Activated naive CD8-positive, alpha-beta T cell treated with anti-CD3 and anti-CD28 coated beads, Interleukin-2, amount 50 U/mL, for 16 hours (primary cell): ENCODE results near the gene NT5C2.
"Not testable (repeated sequence)": the region's sequence is repeated elsewhere in the genome, so short reads cannot be mapped to it uniquely, and the experiment has no call there.

Experiments
- DNase-seq: peaks from one replicate; pipeline ENCODE4 v3.0.0-alpha.2; 2020; ENCODE audit warnings: low read depth, low spot score

NT5C2 gene

DNA sequence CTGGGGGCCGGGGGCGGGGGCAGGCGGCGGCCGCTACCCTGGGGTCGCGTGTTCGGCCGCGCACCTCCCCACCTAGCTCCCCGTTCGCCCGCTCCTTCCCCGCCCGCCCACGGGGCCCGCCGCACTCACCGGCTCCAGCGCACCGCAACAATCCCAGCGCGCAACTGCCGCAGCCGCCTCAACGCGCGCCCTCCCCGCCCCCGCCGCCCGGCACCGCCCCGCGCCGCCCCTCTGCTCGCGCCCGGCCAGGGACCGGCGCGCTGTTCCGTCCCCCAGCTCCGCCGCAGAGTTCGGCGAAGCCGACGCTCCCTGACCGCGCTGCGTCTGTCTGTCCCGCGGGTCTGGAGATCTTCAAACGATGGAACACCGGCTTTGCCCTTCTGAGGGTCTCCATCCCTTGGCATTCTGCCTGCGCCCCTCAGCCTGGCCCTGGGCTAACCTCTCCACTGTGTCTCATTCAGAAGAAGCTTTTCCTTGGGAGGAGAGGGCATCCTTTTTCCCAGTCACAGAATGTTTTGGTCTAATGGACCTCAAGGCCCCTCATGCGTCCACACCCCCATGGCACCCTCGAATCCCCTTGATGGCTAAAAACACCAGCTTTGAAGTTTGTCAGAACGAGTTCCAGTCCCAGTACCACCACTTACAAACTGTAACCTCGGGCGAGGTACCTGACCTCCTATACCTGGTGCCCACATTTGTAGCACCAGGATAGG, at the start of gene NT5C2:
Gene NT5C2 (minus strand): TSS at position 166 of the 713 bp plus-strand sequence. CDS start 18,314 bp downstream, outside the sequence.
- DNase-seq = peak; percentile 60

DNA sequence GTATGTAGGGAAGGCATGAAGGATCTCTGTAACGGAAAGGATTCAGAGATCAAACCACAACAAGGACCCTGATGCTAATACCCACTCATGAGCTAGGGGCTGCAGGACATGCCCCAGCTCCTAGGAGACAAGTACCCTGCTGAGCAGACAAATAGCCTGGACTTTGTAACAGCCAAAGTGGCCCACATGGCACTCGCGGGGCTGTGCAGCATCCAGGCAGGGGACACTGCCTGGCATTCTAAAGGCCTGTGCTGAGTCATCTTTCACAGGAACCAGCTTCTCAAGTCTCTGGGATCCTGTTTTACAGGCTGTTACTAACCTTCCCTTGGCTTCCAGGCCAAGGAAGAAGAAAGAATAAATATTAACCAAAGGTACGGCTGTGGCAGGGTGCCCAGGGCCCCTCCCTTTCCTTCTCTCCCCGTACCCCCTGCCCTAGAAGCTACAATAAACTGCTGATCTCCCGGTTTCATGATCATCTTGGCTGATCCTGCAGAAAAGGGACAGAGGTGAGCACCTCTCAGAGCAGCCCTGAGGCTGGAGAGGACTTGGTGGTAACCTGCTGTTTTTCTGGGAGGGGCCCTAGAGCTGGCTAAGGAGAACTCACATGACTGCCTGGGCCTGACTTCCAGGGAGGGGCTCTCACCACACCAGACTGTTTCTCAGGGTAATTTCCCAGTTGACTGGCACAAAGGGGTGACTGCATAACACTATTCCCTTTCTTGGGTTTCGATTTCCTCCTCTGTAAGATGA, 48.4 kb upstream of the NT5C2 start:
- no peak for DNase-seq

DNA sequence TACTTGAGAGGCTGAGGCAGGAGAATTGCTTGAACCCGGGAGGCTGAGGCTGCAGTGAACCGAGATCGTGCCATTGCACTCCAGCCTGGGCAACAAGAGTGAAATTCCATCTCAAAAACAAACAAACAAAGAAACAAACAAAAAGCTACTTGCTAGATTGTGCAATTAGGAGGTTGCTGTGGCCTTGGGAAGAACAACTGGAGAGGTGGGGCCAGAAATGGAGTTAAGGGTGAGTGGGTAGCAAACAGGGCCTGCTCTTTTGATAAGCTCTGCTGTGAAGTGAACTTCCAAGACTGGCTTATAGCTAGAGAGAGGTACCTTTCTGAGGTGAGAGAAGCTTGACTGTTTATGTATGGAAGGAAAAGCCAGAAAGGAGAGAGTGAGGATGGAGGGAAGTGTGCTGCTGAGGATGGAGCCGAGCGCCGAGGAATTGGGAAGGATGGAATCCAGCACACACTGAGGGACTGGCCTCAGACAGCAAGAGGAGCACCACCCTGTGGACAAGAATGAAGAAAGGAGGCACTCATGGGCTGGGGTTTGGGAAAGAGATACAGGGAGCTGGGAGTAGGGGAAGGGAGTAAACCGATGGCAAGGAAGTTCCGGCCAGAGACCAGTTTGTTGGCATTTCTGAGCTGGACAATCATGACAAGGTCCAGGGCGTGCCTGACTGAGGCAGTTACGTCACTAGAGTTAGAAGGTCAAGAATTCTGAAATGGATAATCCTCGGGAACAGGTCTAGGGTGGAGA, 45.6 kb upstream of the NT5C2 start:
- DNase-seq = no peak

GRCh38 chr10:103235775-103236174, 42.7 kb upstream of the NT5C2 start:
- no peak for DNase-seq

GRCh38 chr10:103232772-103233488, 39.9 kb upstream of the NT5C2 start:
- no peak for DNase-seq

DNA sequence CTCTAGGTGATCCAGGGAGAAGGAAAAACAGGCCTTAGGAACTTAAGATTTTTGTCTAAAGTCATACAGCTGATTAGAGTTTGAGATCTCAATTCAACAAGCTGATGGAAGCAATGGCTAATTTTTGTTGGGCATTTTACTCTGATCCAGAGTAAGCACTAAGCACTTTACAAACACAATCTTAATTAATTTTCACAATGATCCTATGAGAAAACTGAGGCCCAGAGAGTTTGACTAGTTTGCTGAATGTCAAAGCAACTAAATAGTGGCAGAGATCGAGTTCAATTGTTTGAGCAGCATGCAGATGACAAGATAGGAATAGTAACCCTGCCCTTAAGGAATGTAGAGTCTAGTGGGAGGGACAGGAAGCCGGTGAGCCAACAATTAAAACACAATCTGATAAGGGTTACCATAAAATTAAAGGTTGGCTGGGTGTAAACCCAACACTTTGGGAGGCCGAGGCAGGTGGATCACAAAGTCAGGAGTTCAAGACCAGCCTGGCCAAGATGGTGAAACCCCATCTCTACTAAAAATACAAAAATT, 39.1 kb upstream of the NT5C2 start:
- DNase-seq = no peak

DNA sequence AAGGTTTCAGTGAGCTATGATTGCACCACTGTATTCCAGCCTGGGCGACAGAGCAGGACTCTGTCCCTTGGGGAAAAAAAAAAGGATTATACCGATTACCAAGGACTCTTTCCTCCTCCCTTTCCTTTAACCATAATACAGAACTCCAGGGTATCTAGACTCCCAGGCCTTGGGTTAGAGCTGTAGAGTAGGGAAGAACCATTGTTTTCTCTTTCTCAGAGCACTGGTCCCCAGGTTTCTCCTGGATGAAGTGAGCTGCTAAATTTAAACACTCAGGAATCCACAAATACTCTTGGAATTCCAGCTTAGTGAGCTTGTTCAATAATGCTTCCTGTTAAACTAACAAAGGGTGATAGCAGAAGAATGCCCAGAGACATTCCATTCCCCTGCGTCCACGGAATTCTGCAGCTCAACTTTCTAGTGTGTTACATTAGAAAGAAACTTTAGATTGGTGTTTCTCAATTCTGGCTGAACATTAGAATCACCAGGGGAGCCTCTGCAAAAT, 38.0 kb upstream of the NT5C2 start:
- DNase-seq = no peak

DNA sequence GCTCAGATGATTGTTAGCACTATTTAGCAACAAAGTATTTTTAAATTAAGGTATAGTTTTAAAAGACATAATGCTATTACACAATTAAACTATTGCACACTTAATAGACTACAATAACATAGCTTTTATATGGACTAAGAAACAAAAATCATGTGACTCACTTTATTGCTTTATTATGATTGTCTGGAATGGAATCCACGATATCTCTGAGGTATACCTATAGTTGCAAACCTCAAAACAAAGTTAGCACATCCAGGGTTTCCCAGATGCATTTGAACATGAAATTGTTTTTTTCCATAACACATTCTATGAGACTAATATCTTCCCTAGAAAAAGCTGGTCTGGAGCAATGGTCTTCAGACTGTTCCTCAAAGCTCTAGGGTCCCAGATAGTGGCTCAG, 34.3 kb upstream of the NT5C2 start:
- no peak for DNase-seq

- DNase-seq = no peak
Observed at GRCh38 chr10:103225939-103226338, 32.9 kb upstream of the NT5C2 start.

DNA sequence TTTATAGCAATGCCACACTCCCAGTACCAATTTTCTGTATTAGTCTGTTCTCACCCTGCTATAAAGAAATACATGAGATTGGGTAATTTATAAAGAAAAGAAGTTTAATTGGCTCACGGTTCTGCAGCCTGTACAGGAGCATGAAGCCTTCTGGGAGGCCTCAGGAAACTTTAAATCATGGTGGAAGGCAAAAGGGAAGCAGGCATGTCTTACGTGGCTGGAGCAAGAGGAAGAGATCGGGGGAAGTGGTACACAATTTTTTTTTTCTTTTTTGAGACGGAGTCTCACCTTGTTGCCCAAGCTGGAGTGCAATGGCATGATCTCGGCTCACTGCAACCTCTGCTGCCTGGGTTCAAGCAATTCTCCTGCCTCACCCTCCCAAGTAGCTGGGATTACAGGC, 31.6 kb upstream of the NT5C2 start:
- not testable (repeated sequence) for DNase-seq

DNA sequence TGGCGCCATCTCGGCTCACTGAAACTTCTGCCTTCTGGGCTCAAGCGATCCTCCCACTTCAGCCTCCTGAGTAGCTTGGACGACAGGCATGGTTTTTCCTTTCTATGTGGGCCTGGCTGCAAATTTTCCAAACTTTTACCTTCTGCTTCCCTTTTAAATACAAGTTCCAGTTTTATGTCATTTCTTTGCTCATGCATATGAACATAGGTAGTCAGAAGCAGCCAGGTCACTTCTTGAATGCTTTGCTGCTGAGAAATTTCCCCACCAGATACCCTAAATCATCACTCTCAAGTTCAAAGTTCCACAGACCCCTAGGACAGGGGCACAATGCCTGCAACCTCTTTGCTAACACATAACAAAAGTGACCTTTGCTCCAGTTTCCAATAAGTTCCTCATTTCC, 31.1 kb upstream of the NT5C2 start:
- no peak for DNase-seq

DNA sequence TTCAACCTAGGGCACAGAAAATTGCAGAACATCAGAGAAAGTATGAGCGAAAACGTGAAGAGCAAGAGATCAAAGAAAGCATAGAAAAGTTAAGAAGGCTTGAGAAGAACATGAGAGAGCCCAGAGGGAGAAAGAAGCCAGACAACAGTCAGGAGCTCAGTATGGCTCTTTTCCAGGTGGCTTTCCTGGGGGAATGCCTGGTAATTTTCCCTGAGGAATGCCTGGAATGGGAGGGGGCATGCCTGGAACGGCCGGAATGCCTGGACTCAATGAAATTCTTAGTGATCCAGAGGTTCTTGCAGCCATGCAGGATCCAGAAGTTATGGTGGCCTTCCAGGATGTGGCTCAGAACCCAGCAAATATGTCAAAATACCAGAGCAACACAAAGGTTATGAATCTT, 23.3 kb upstream of the NT5C2 start:
- DNase-seq = not testable (repeated sequence)

DNA sequence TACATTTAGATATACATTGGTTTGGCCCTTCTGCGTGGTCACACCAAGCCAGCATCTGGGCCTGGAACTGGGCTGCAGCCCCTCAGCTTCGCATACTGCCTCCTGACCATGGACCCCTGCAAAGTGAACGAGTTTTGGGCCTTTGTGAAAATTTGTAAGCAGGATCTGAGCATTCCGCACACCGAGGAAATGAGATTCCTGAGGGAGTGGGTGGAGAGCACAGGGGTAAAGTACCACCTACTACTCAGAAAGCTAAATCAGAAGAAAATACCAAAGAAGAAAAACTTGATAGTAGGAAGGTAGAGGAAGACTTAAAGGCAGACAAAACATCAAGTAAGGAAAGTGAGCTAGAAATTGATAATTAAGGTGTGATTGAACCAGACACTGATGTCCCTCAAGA, 22.5 kb upstream of the NT5C2 start:
- no peak for DNase-seq

DNA sequence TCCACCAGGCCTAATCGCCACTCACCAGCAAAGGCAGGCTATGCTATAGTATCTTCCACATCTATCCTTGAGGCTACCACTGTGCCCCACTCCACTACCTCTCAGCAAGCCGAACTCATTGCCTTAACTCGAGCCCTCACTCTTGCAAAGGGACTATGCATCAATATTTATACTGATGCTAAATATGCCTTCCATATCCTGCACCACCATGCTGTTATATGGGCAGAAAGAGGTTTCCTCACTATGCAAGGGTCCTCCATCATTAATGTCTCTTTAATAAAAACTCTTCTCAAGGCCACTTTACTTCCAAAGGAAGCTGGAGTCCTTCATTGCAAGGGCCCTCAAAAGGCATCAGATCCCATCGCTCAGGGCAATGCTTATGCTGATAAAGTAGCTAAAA, 17.2 kb upstream of the NT5C2 start:
- DNase-seq = not testable (repeated sequence)

GRCh38 chr10:103207643-103208042, 14.6 kb upstream of the NT5C2 start:
- not testable (repeated sequence) for DNase-seq

DNA sequence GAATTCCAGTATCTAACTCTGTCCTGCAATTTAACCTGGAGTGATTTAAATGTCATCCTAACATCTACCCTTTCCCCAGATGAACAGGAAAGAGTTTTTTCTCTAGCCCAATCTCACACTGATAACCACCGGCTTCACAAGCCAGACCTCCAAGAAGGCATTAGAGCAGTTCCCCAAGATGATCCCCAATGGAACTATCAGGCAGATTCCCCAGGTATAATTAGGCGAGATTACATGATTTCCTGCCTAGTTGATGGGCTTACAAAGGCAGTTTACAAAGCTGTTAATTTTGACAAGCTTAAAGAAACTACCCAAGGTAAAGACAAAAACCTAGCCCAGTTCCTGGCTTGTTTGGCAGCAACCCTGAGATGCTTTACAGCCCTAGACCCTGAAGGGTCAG, 14.1 kb upstream of the NT5C2 start:
- DNase-seq = no peak

DNA sequence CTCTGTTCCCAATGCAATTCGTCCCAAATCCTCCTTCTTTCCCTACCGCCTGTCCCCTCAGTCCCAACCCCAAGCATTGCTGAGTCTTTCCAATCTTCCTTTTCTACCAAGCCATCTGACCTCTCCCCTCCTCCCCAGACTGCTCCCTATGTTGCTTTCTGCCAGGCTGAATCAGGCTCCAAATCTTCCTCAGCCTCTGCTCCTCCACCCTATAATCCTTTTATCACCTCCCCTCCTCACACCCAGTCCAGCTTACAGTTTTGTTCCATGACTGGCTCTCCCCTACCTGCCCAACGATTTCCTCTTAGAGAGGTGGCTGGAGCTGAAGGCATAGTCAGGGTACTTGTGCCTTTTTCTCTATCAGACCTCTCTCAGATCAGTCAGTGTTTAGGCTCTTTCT, 13.6 kb upstream of the NT5C2 start:
- DNase-seq = not testable (repeated sequence)

GRCh38 chr10:103205401-103205800, 12.3 kb upstream of the NT5C2 start:
- DNase-seq = not testable (repeated sequence)

DNA sequence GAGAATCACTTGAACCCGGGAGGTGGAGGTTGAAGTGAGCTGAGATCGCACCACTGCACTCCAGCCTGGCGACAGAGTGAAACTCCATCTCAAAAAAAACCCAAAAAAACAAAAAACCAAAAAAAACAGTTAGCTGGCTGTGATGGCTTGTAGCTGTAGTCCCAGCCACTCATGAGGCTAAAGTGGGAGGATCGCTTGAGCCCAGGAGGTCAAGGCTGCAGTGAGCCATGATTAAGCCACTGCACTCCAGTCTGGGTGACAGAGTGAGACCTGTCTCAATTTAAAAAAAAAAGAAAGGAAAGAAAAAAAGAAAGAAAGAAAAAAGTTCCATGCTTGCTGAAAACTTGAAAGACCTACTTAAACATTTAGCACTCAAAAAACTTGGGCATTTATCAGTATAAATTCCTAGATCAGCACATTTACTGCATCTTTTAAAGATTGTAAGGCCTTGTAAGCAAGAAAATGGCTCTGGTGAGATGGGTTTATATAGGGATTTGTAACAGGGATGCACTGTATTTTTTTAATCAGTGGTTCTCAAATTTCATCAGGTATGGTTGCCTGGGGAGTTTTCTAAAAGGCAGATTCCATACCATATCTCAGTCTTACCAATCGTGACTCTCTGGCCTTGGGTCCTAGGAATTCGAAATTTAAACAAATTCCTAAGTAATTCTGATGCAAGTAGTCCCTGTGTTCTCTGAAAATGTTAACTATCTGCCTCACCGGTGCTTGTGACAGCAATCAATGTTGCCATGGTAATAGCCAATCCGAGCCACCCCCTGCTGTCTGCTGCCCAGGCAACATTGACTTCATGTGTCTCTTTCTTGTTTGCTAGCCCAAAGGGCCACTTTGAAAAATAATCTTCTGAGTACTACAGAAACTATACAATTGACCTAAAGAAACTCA, 11.5 kb upstream of the NT5C2 start:
- no peak for DNase-seq

DNA sequence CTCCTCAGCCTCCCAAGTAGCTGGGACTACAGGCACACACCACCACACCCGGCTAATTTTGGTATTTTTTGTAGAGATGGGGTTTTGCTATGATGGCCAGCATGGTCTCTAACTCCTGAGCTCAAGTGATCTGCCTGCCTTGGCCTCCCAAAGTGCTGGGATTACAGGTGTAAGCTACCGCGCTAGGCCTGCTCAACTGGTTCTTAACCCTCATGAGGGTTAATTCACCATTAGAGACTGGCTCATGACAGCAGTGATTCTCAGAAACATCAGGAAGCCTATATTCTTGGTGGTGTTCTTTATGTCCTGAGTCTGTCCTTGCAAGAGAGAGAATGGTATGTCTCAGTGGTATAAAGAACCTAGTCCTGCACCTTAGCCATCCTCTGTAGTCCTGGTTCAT, 10.4 kb upstream of the NT5C2 start:
- DNase-seq = no peak
